ENCODE data around the gene MEF2D. TPM values are rescaled to one million over a fixed set of nuclear protein-coding genes. Genes with fewer than 3 reads are reported as not detected.

Gene MEF2D
- total RNA-seq, 1 experiment from 2014 or later = 18.3 TPM

- DNase-seq (ENCODE audit: low spot score) = no peak
- Histone ChIP-seq H3K4me1 (ENCODE audit: insufficient read depth, low read length, poor library complexity, severe bottlenecking) (peaks cover 10% of the 10 kb centered on the region), H3K36me3 (ENCODE audit: insufficient read depth, low read length, poor library complexity, severe bottlenecking) (no peaks in the 10 kb centered on the region), H3K27ac (ENCODE audit: low read depth, low read length, poor library complexity, severe bottlenecking) (no peak overlapping the region), H3K27me3 (replicated peaks; ENCODE audit: insufficient read depth, low read depth, low read length, poor library complexity) (peaks cover 73% of the 10 kb centered on the region), H3K4me3 (ENCODE audit: low read depth, low read length, poor library complexity, severe bottlenecking) (no peak overlapping the region), H3K9me3 (ENCODE audit: low read depth, low read length, poor library complexity, severe bottlenecking) (no peaks in the 10 kb centered on the region)
- CTCF ChIA-PET = interaction anchor here (1.1 to 1.8 kb wide), 2 partner anchors 14 to 46 kb away, joined by 3 to 5 read pairs; no protein-coding TSS in a partner anchor
- intact Hi-C loops (cut with micrococcal nuclease; ENCODE audit: unreplicated experiment) = no loop called here
- BruUV-seq (replicated peaks) = no TSS peak
- POLR2A ChIA-PET (ENCODE audit: low non-redundant PET) = no interaction called here
- TF ChIP-seq CTCF (conservative IDR thresholded peaks at IDR 0.05; ENCODE audit: low read depth, low read length) (no peak), EZH2 (IDR thresholded peaks at IDR 0.05; ENCODE audit: borderline replicate concordance, low read depth, low read length, poor library complexity, severe bottlenecking) (no peak)
These were observed 68.6 kb downstream of the MEF2D start for GRCh38 chr1:156431769-156432668.

GRCh38 chr1:156431366-156431765, 69.2 kb downstream of the MEF2D start:
- no TSS peak for BruUV-seq (replicated peaks)
- intact Hi-C loops (cut with micrococcal nuclease; ENCODE audit: unreplicated experiment) = no loop called here
- peaks cover 10% of the 10 kb centered on the region for H3K4me1 ChIP-seq (ENCODE audit: insufficient read depth, low read length, poor library complexity, severe bottlenecking)
- H3K4me3 ChIP-seq (ENCODE audit: low read depth, low read length, poor library complexity, severe bottlenecking) = no peak overlapping the region
- H3K27me3 ChIP-seq (replicated peaks; ENCODE audit: insufficient read depth, low read depth, low read length, poor library complexity) = peaks cover 68% of the 10 kb centered on the region
- ChIA-PET CTCF (interaction anchor here (1.1 to 1.8 kb wide), 2 partner anchors 14 to 46 kb away, joined by 3 to 5 read pairs; no protein-coding TSS in a partner anchor), POLR2A (ENCODE audit: low non-redundant PET) (no interaction called here)
- DNase-seq (ENCODE audit: low spot score) = no peak
- H3K27ac ChIP-seq (ENCODE audit: low read depth, low read length, poor library complexity, severe bottlenecking) = no peak overlapping the region
- H3K36me3 ChIP-seq (ENCODE audit: insufficient read depth, low read length, poor library complexity, severe bottlenecking) = no peaks in the 10 kb centered on the region
- TF ChIP-seq EZH2 (IDR thresholded peaks at IDR 0.05; ENCODE audit: borderline replicate concordance, low read depth, low read length, poor library complexity, severe bottlenecking) (no peak), CTCF (conservative IDR thresholded peaks at IDR 0.05; ENCODE audit: low read depth, low read length) (no peak)
- H3K9me3 ChIP-seq (ENCODE audit: low read depth, low read length, poor library complexity, severe bottlenecking) = no peaks in the 10 kb centered on the region

GRCh38 chr1:156430866-156431265, 69.7 kb downstream of the MEF2D start:
- Histone ChIP-seq H3K4me3 (ENCODE audit: low read depth, low read length, poor library complexity, severe bottlenecking) (no peak overlapping the region), H3K27me3 (replicated peaks; ENCODE audit: insufficient read depth, low read depth, low read length, poor library complexity) (peaks cover 63% of the 10 kb centered on the region), H3K36me3 (ENCODE audit: insufficient read depth, low read length, poor library complexity, severe bottlenecking) (no peaks in the 10 kb centered on the region), H3K27ac (ENCODE audit: low read depth, low read length, poor library complexity, severe bottlenecking) (no peak overlapping the region), H3K9me3 (ENCODE audit: low read depth, low read length, poor library complexity, severe bottlenecking) (no peaks in the 10 kb centered on the region), H3K4me1 (ENCODE audit: insufficient read depth, low read length, poor library complexity, severe bottlenecking) (peaks cover 10% of the 10 kb centered on the region)
- POLR2A ChIA-PET (ENCODE audit: low non-redundant PET) = no interaction called here
- CTCF ChIA-PET = interaction anchor here (0.6 to 1.8 kb wide), 3 partner anchors 15 to 444 kb away, joined by 3 to 5 read pairs (median 4); no protein-coding TSS in a partner anchor
- DNase-seq (ENCODE audit: low spot score) = no peak
- TF ChIP-seq CTCF (conservative IDR thresholded peaks at IDR 0.05; ENCODE audit: low read depth, low read length) (no peak), EZH2 (IDR thresholded peaks at IDR 0.05; ENCODE audit: borderline replicate concordance, low read depth, low read length, poor library complexity, severe bottlenecking) (no peak)
- intact Hi-C loops (cut with micrococcal nuclease; ENCODE audit: unreplicated experiment) = no loop called here
- BruUV-seq (replicated peaks) = no TSS peak

Data from A673 (cell line).